Hematopoietic multipotent progenitor cell treated with erythropoietin and hydrocortisone succinate and interleukin-3 and kit ligand, for 15 days (in vitro differentiated cells): ENCODE data around the gene MYLK4.

Experiments used
- DNase-seq: peaks from one replicate; pipeline ENCODE4 v3.0.0-alpha.2; 2015; ENCODE audit warnings: low spot score

MYLK4 gene

GRCh38 chr6:2750832-2751231 is at the start of gene MYLK4:
Gene MYLK4 (minus strand): TSS chr6:2750922. CDS start chr6:2749294, 1,628 bp downstream.
- DNase-seq, result no peak

- no peak for DNase-seq
Measured at GRCh38 chr6:2799936-2800527, 49.3 kb upstream of the MYLK4 start.

- no peak for DNase-seq
Measured at GRCh38 chr6:2798586-2799134, 47.9 kb upstream of the MYLK4 start.

GRCh38 chr6:2797564-2798031 is 46.9 kb upstream of the MYLK4 start:
- DNase-seq, result no peak

GRCh38 chr6:2796861-2797260 is 46.1 kb upstream of the MYLK4 start:
- DNase-seq, result no peak

GRCh38 chr6:2795956-2796355 is 45.2 kb upstream of the MYLK4 start:
- DNase-seq, result no peak

GRCh38 chr6:2795162-2795561 is 44.4 kb upstream of the MYLK4 start:
- DNase-seq, result no peak

GRCh38 chr6:2794171-2794730 is 43.5 kb upstream of the MYLK4 start:
- DNase-seq, result no peak

GRCh38 chr6:2793534-2794151 is 42.9 kb upstream of the MYLK4 start:
- no peak for DNase-seq

- DNase-seq, result no peak
Measured at GRCh38 chr6:2792330-2793110, 41.8 kb upstream of the MYLK4 start.

- DNase-seq, result no peak
Measured at GRCh38 chr6:2791450-2791974, 40.8 kb upstream of the MYLK4 start.

- DNase-seq, result peak; percentile 68
Measured at GRCh38 chr6:2790588-2791449, 40.1 kb upstream of the MYLK4 start.

GRCh38 chr6:2786269-2786668 is 35.5 kb upstream of the MYLK4 start:
- DNase-seq, result no peak

- no peak for DNase-seq
Measured at GRCh38 chr6:2784930-2785329, 34.2 kb upstream of the MYLK4 start.

GRCh38 chr6:2784061-2784460 is 33.3 kb upstream of the MYLK4 start:
- DNase-seq, result no peak

- DNase-seq, result peak; percentile 86
Measured at GRCh38 chr6:2783188-2783963, 32.7 kb upstream of the MYLK4 start.

GRCh38 chr6:2782825-2783187 is 32.1 kb upstream of the MYLK4 start:
- no peak for DNase-seq

GRCh38 chr6:2782356-2782708 is 31.6 kb upstream of the MYLK4 start:
- DNase-seq, result no peak

GRCh38 chr6:2781685-2782355 is 31.1 kb upstream of the MYLK4 start:
- DNase-seq, result no peak

GRCh38 chr6:2780102-2780737 is 29.5 kb upstream of the MYLK4 start:
- no peak for DNase-seq
